Memory B cell (primary cell): ENCODE data around the gene COL4A5.

Experiments used
- ATAC-seq: fragments of 150-1000 bp; cut with Tn5 transposase; 2 replicates; pipeline ENCODE4 v1.10.0; 2021; ENCODE audit warnings: low read depth, mild to moderate bottlenecking, moderate library complexity
- DNase-seq, 2 donors: peaks; one replicate each; pipeline ENCODE4 v3.0.0; 2022; ENCODE audit warnings: low spot score in 2 of 2
- H3K27ac Mint-ChIP-seq: one replicate; pipeline ENCODE4 v1.8.0; 2022; ENCODE audit warnings: mild to moderate bottlenecking, moderate library complexity, mixed read lengths
- H3K27me3 Mint-ChIP-seq: one replicate; pipeline ENCODE4 v1.8.0; 2022; ENCODE audit warnings: mixed read lengths
- H3K36me3 Mint-ChIP-seq: one replicate; pipeline ENCODE4 v1.8.0; 2022; ENCODE audit warnings: mild to moderate bottlenecking, mixed read lengths
- H3K4me1 Mint-ChIP-seq: one replicate; pipeline ENCODE4 v1.8.0; 2022; ENCODE audit warnings: mixed read lengths
- H3K4me3 Mint-ChIP-seq: one replicate; pipeline ENCODE4 v1.8.0; 2022; ENCODE audit warnings: mild to moderate bottlenecking, moderate library complexity, mixed read lengths
- H3K9me3 Mint-ChIP-seq: one replicate; pipeline ENCODE4 v1.8.0; 2022; ENCODE audit warnings: mixed read lengths

The COL4A5 gene

DNA sequence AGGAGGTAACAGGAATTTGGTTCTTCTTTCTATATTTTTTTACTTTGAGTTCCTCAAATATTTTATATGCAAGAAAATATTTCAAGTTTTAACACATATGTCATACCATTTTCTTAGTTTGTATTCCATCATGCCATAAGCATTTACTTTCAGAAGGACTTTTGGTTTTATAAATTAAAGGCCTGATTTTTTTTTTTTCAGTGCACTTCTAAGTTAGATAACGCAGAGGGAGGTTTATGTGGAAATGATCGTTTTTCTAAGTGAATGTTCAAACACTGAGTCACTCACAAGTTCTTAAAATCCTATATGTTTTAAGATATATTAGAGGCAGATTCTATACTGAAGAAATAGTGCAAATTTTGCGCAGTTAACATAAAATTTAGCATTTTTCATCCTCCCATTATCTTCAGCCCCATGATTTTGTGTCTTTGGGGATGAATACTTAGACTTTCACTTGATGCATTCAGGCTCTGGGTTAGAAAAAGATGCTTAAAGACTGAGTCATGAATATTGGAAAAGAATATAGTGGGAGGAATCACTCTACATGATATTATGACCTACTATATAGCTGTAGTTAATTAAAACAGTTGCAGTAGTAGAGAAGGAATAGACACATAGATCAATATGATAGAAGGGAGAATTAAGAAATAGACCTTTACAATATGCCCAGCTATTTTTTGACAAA lies 54.9 kb downstream of the COL4A5 start:
- H3K4me1 Mint-ChIP-seq, result no peaks in the 10 kb centered on the region
- H3K27ac Mint-ChIP-seq, result no peak overlapping the region
- H3K4me3 Mint-ChIP-seq, result no peak overlapping the region
- DNase-seq (no peak), ATAC-seq (no peak)
- no peaks in the 10 kb centered on the region for H3K36me3 Mint-ChIP-seq
- no peaks in the 10 kb centered on the region for H3K9me3 Mint-ChIP-seq
- no peaks in the 10 kb centered on the region for H3K27me3 Mint-ChIP-seq

DNA sequence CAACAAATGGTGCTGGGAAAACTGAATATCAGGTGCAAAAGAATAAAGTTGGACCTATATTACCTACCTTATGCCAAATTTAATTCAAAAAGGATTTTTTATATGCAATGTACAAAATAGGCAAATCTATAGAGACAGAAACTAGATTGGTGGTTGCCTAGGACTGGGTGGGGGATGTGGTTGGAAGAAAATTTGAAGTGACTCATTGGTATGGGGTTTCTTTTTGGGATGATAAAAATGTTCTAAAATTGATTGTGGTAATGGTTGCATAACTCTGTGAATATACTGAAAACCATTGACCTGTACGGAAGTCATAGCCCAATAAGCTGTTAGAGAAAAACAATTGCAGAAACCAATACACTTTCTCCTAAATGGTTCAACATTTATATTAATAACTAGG lies 72.1 kb downstream of the COL4A5 start:
- Mint-ChIP-seq H3K9me3 (no peaks in the 10 kb centered on the region), H3K36me3 (no peaks in the 10 kb centered on the region), H3K27me3 (no peaks in the 10 kb centered on the region), H3K4me1 (no peaks in the 10 kb centered on the region), H3K4me3 (no peak overlapping the region), H3K27ac (no peak overlapping the region)
- no peak for DNase-seq
- ATAC-seq, result no peak

- DNase-seq, result no peak
- Mint-ChIP-seq H3K9me3 (no peaks in the 10 kb centered on the region), H3K27me3 (no peaks in the 10 kb centered on the region), H3K4me1 (no peaks in the 10 kb centered on the region), H3K4me3 (no peak overlapping the region), H3K27ac (no peak overlapping the region), H3K36me3 (no peaks in the 10 kb centered on the region)
- no peak for ATAC-seq
These were observed 76.5 kb downstream of the COL4A5 start for GRCh38 chrX:108516184-108516583.

GRCh38 chrX:108527724-108528123 lies 88.1 kb downstream of the COL4A5 start:
- no peak for ATAC-seq
- no peaks in the 10 kb centered on the region for H3K36me3 Mint-ChIP-seq
- no peaks in the 10 kb centered on the region for H3K27me3 Mint-ChIP-seq
- H3K4me1 Mint-ChIP-seq, result no peaks in the 10 kb centered on the region
- H3K4me3 Mint-ChIP-seq, result no peak overlapping the region
- no peaks in the 10 kb centered on the region for H3K9me3 Mint-ChIP-seq
- no peak for DNase-seq
- no peak overlapping the region for H3K27ac Mint-ChIP-seq

DNA sequence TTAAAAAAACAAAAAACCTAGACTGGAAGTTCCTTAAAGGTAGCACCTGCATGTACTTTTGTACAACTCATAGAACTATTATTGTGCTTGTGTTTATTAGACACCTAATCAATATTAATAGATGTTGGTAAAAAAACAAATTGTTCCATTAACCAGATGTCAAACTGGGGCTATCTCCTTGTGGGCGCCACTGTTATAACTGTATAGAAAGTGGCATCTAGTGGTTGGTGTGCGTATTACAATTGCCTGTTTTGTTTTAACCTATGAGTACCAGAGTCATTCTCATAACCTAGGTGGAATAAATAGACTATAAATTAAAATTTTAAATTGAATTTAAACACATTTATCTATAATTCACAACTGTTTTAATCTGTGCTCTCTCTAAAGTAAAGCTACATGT lies 97.4 kb downstream of the COL4A5 start:
- H3K27ac Mint-ChIP-seq, result no peak overlapping the region
- peaks cover 1% of the 10 kb centered on the region for H3K27me3 Mint-ChIP-seq
- H3K4me1 Mint-ChIP-seq, result no peaks in the 10 kb centered on the region
- ATAC-seq (no peak), DNase-seq (no peak)
- no peak overlapping the region for H3K4me3 Mint-ChIP-seq
- peaks cover 5% of the 10 kb centered on the region for H3K9me3 Mint-ChIP-seq
- no peaks in the 10 kb centered on the region for H3K36me3 Mint-ChIP-seq

- Mint-ChIP-seq H3K4me3 (no peak overlapping the region), H3K27ac (no peak overlapping the region), H3K27me3 (peaks cover 1% of the 10 kb centered on the region), H3K36me3 (no peaks in the 10 kb centered on the region), H3K4me1 (no peaks in the 10 kb centered on the region), H3K9me3 (no peaks in the 10 kb centered on the region)
- no peak for DNase-seq
- no peak for ATAC-seq
These were observed 101.6 kb downstream of the COL4A5 start for GRCh38 chrX:108541286-108541685.

GRCh38 chrX:108557580-108557979 lies 117.9 kb downstream of the COL4A5 start:
- H3K4me3 Mint-ChIP-seq, result no peak overlapping the region
- no peaks in the 10 kb centered on the region for H3K4me1 Mint-ChIP-seq
- ATAC-seq (no peak), DNase-seq (no peak)
- peaks cover 1% of the 10 kb centered on the region for H3K9me3 Mint-ChIP-seq
- H3K36me3 Mint-ChIP-seq, result no peaks in the 10 kb centered on the region
- H3K27ac Mint-ChIP-seq, result no peak overlapping the region
- H3K27me3 Mint-ChIP-seq, result no peaks in the 10 kb centered on the region

DNA sequence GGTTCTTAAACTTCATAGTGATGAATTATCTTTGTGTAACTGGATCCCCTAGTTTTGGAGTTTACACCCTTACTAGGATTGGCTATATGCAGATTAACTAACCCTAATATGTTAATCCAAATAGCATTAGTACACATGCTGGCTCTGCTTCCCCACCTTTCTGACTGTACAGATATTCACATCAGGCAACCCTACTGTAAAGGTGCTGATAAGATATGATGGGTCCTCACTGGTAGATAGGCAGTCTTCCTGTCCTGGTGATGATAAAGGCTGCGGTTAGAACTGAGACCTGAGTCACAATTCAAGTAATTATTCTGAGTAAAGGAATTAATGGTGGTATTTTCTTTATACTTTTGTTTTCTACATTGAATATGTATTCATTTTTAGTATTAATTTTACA lies 118.6 kb downstream of the COL4A5 start:
- no peaks in the 10 kb centered on the region for H3K27me3 Mint-ChIP-seq
- no peaks in the 10 kb centered on the region for H3K36me3 Mint-ChIP-seq
- no peak for ATAC-seq
- H3K27ac Mint-ChIP-seq, result no peak overlapping the region
- H3K9me3 Mint-ChIP-seq, result peaks cover 1% of the 10 kb centered on the region
- no peaks in the 10 kb centered on the region for H3K4me1 Mint-ChIP-seq
- DNase-seq, result no peak
- H3K4me3 Mint-ChIP-seq, result no peak overlapping the region

- no peaks in the 10 kb centered on the region for H3K4me1 Mint-ChIP-seq
These were observed 133.5 kb downstream of the COL4A5 start for GRCh38 chrX:108573136-108573535.

DNA sequence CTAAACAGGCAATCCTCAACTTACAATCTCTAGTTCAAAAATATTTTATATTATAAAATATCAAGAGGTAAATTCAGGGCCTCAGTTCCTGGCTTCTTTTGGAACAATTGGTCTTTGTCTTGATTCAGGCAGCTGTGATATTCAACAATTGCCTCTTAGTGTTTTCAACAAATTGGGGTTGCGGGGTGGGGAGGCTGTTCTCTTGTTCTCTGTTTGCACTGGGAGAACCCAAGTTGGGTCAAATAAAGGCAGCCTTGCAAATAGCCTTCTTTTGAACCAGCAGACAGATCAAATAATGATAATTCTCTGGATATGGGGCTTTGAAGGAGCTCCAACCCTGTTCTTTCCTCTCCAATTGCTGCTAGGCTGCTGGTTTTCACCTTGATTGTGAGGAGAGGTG lies 142.5 kb downstream of the COL4A5 start:
- Mint-ChIP-seq H3K36me3 (no peaks in the 10 kb centered on the region), H3K27me3 (no peaks in the 10 kb centered on the region), H3K4me3 (no peak overlapping the region), H3K4me1 (no peaks in the 10 kb centered on the region), H3K9me3 (no peaks in the 10 kb centered on the region), H3K27ac (no peak overlapping the region)
- ATAC-seq (no peak), DNase-seq (no peak)

More at GRCh38 chrX:108573136-108573535, 133.5 kb downstream of the COL4A5 start:
- H3K36me3 Mint-ChIP-seq, result no peaks in the 10 kb centered on the region
- peaks cover 2% of the 10 kb centered on the region for H3K9me3 Mint-ChIP-seq
- ATAC-seq (no peak), DNase-seq (no peak)
- no peak overlapping the region for H3K4me3 Mint-ChIP-seq
- no peak overlapping the region for H3K27ac Mint-ChIP-seq
- no peaks in the 10 kb centered on the region for H3K27me3 Mint-ChIP-seq

DNA sequence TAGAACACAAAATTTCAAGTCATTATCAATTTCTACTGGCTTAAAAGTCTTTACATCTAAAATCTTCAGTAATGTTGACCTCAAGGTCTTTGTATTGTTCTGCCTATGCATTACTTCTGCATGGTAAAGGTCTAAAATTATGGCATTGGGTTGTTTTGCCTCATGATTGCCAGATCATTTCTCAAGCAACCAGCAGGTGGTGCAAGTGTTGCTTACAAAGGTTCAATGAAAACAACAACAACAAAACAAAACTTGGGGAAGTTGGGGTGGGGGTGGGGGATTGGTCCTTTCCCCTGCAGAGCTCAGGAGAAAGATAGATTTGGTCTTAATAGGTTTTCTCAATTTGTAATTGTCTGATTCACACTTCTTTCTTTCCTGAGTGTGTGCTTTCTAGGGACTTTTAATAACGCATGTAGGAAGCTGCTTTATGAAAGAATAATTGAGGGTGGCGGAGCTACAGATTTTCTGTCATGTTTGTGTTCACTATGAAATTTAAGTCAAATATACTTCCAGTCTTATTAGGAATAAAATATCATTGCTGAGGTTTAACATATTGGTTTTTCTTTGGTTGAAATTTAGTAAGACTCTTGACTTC lies 145.1 kb downstream of the COL4A5 start:
- Mint-ChIP-seq H3K27me3 (no peaks in the 10 kb centered on the region), H3K4me1 (no peaks in the 10 kb centered on the region), H3K9me3 (no peaks in the 10 kb centered on the region), H3K4me3 (no peak overlapping the region), H3K27ac (no peak overlapping the region), H3K36me3 (no peaks in the 10 kb centered on the region)
- no peak for ATAC-seq
- DNase-seq, result no peak

DNA sequence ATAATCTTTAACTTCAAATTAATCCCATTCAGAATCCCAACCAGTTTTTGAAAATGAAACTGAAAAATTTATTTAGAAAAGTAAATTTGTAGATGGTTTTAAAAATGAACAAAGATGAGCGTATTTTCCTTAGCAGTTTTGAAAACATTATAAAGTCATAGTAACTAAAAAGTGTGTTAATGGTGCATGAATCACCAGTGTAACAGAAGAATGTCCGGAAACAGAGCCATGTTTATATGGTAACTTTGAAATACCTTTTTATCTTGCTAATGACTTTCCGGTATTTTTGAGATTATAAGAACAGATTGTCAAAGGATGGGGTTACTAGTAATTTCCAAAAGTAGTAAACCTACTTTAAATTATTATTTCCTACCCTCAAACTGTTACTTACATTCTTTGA lies 150.9 kb downstream of the COL4A5 start:
- H3K36me3 Mint-ChIP-seq, result no peaks in the 10 kb centered on the region
- no peak for DNase-seq
- H3K27me3 Mint-ChIP-seq, result no peaks in the 10 kb centered on the region
- H3K9me3 Mint-ChIP-seq, result peaks cover 10% of the 10 kb centered on the region
- H3K4me1 Mint-ChIP-seq, result no peaks in the 10 kb centered on the region
- ATAC-seq, result no peak
- H3K4me3 Mint-ChIP-seq, result no peak overlapping the region
- no peak overlapping the region for H3K27ac Mint-ChIP-seq

DNA sequence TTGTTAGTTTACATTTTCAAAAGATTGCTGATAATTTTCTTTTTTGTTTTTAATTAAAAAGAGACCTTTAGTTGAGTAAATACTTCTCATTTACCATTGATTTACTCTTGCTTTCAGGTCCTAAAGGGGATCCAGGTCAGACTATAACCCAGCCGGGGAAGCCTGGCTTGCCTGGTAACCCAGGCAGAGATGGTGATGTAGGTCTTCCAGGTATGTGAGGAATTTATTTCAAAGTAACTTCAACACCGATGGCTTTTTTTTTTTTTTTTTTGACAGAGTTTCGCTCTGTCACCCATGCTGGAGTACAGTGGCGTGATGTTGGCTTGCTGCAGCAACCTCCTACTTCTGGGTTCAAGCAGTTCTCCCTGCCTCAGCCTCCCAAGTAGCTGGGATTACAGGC lies 161.6 kb downstream of the COL4A5 start:
- DNase-seq (no peak), ATAC-seq (no peak)
- H3K27ac Mint-ChIP-seq, result no peak overlapping the region
- no peak overlapping the region for H3K4me3 Mint-ChIP-seq
- H3K27me3 Mint-ChIP-seq, result no peaks in the 10 kb centered on the region
- H3K9me3 Mint-ChIP-seq, result peaks cover 2% of the 10 kb centered on the region
- H3K4me1 Mint-ChIP-seq, result no peaks in the 10 kb centered on the region
- H3K36me3 Mint-ChIP-seq, result no peaks in the 10 kb centered on the region

DNA sequence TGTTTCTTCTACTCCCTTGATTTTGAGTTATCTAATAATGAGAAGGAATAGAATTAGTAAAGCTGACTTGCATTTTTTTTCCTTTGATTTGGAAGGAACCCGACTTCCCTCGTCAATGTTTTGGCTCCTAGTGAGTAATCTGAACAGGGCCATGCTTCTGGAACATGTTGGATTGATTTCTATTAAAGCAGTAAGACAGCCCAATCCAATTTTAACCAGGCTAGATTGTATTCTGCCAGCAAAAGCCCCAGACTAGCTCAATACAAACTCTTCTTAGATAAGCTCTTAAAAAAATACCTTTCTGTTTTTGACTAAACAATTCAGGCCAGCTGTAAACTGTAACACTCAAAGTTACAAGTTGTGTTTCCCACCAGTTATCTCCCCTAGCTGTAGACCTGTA lies 170.5 kb downstream of the COL4A5 start:
- H3K27me3 Mint-ChIP-seq, result no peaks in the 10 kb centered on the region
- H3K27ac Mint-ChIP-seq, result no peak overlapping the region
- ATAC-seq, result no peak
- H3K4me3 Mint-ChIP-seq, result no peak overlapping the region
- H3K36me3 Mint-ChIP-seq, result no peaks in the 10 kb centered on the region
- no peak for DNase-seq
- no peaks in the 10 kb centered on the region for H3K9me3 Mint-ChIP-seq
- H3K4me1 Mint-ChIP-seq, result no peaks in the 10 kb centered on the region

DNA sequence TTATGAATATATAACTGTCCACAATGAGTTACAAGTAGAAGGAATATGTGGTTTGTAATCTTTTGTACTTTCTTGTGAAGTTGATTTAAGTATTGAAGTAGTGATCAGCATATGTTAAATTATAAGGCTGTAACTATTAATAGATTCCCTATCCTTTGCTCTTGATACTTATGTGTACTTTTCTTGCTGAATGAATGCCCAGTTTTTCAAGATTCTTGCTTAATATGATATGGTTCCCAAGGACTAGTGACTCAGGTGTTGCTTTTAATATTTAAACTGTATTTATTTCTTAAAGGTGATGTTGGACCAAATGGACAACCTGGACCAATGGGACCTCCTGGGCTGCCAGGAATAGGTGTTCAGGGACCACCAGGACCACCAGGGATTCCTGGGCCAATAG lies 175.0 kb downstream of the COL4A5 start:
- ATAC-seq, result no peak
- Mint-ChIP-seq H3K4me3 (no peak overlapping the region), H3K27ac (no peak overlapping the region), H3K4me1 (no peaks in the 10 kb centered on the region), H3K9me3 (no peaks in the 10 kb centered on the region), H3K27me3 (no peaks in the 10 kb centered on the region), H3K36me3 (no peaks in the 10 kb centered on the region)
- no peak for DNase-seq
